ENCODE results near the gene CD44. TPM values are rescaled to one million over a fixed set of nuclear protein-coding genes. Genes with fewer than 3 reads are reported as not detected.

The CD44 gene
- total RNA-seq, 1 donor from 2014 or later = 489 TPM

DNA sequence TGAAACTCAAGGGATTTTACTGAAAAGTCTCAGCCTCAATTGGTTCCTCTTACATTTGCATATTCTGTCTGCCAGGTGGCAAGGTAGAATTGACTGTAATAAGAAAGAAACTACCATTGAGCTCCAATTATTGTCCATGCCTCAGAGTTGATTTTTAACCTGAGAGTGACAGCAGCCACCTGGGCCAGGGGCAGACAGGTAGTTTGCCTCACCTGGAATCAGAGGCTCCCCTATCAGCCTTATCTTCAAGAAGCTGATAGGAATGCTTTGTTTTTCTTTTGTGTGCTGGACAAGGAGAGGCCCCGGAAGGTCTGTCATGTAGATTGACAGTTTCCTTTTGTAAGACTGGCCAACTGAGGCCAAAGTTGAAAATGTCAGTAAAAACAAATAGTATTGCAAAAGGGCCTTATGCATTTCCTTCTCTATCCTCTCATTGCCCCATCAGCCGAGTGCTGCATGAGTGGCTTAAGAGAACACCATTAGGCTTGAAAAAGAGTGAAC is 34.1 kb downstream of the CD44 start:
- Mint-ChIP-seq H3K27me3 (no peaks in the 10 kb centered on the region), H3K9me3 (peaks cover 15% of the 10 kb centered on the region), H3K36me3 (ENCODE audit: low read depth) (peaks cover 76% of the 10 kb centered on the region), H3K4me1 (peaks cover 85% of the 10 kb centered on the region), H3K4me3 (peak overlapping the region; percentile 61), H3K27ac (peak overlapping the region; percentile 86)
- intact Hi-C loops (cut with micrococcal nuclease) = no loop called here
- no peak for DNase-seq

GRCh38 chr11:35173616-35174566 is 34.9 kb downstream of the CD44 start:
- H3K9me3 Mint-ChIP-seq = peaks cover 15% of the 10 kb centered on the region
- peak overlapping the region; percentile 57 for H3K4me3 Mint-ChIP-seq
- H3K27me3 Mint-ChIP-seq = no peaks in the 10 kb centered on the region
- intact Hi-C loops (cut with micrococcal nuclease) = no loop called here
- DNase-seq = no peak
- H3K36me3 Mint-ChIP-seq (ENCODE audit: low read depth) = peaks cover 76% of the 10 kb centered on the region
- H3K27ac Mint-ChIP-seq = peak overlapping the region; percentile 85
- H3K4me1 Mint-ChIP-seq = peaks cover 85% of the 10 kb centered on the region

GRCh38 chr11:35174666-35175065 is 35.7 kb downstream of the CD44 start:
- peaks cover 76% of the 10 kb centered on the region for H3K36me3 Mint-ChIP-seq (ENCODE audit: low read depth)
- intact Hi-C loops (cut with micrococcal nuclease) = loop anchor here (5.0 kb wide), 1 partner anchor 43 kb away; no protein-coding TSS in a partner anchor
- peak overlapping the region; percentile 57 for H3K4me3 Mint-ChIP-seq
- H3K9me3 Mint-ChIP-seq = peaks cover 12% of the 10 kb centered on the region
- peaks cover 85% of the 10 kb centered on the region for H3K4me1 Mint-ChIP-seq
- H3K27ac Mint-ChIP-seq = peak overlapping the region; percentile 85
- H3K27me3 Mint-ChIP-seq = no peaks in the 10 kb centered on the region
- peak; percentile 69 for DNase-seq

GRCh38 chr11:35177370-35177769 is 38.4 kb downstream of the CD44 start:
- peak; percentile 91 for DNase-seq
- Mint-ChIP-seq H3K27me3 (no peaks in the 10 kb centered on the region), H3K27ac (peak overlapping the region; percentile 89), H3K9me3 (peaks cover 4% of the 10 kb centered on the region), H3K36me3 (ENCODE audit: low read depth) (peaks cover 77% of the 10 kb centered on the region), H3K4me1 (peaks cover 80% of the 10 kb centered on the region), H3K4me3 (no peak overlapping the region)
- intact Hi-C loops (cut with micrococcal nuclease) = loop anchor here (1.0 to 5.0 kb wide), 7 partner anchors 12 to 165 kb away; no protein-coding TSS in a partner anchor

DNA sequence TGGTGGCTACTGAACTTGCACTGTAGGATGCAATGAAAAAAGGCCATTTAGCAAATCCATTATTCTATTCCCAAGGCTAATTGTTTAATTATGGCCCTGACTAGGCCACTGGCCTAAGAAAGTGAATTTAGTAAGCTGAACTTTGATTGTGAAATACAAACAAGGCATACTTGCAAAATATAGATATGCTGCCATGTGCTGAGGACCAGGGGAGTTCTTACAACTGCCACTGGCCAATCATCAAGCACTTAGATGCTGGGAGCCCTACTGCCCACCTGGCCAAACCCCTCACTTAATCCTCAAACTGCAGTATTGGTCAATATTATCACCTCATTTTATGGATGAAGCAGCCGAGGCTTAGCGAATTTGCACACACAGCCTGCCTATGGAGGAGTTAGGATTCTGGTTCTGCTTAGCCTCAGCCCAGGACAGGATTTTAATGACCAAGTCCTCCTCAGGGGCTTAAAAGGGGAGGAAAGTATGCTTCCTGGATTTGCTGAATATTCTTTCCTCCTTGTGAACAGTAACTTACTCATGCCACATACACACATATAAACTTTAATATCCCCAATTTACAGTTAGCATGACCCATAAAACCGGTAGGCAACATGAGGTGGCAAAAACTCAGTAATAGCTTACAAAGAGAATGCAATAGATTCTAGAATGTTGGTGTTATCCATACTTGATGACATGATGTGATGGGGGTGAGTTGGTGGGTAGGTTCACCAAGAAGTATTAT is 39.3 kb downstream of the CD44 start:
- intact Hi-C loops (cut with micrococcal nuclease) = loop anchor here (2.0 to 5.0 kb wide), 2 partner anchors 39 to 95 kb away; no protein-coding TSS in a partner anchor

GRCh38 chr11:35178873-35179272 is 39.9 kb downstream of the CD44 start:
- peaks cover 79% of the 10 kb centered on the region for H3K36me3 Mint-ChIP-seq (ENCODE audit: low read depth)
- DNase-seq = peak; percentile 61
- H3K27me3 Mint-ChIP-seq = no peaks in the 10 kb centered on the region
- H3K4me3 Mint-ChIP-seq = peak overlapping the region; percentile 58
- no peaks in the 10 kb centered on the region for H3K9me3 Mint-ChIP-seq
- peaks cover 81% of the 10 kb centered on the region for H3K4me1 Mint-ChIP-seq
- intact Hi-C loops (cut with micrococcal nuclease) = loop anchor here (2.0 to 5.0 kb wide), 2 partner anchors 38 to 94 kb away; no protein-coding TSS in a partner anchor
- peak overlapping the region; percentile 89 for H3K27ac Mint-ChIP-seq

More for the DNA sequence above, 39.3 kb downstream of the CD44 start:
- Mint-ChIP-seq H3K27ac (peak overlapping the region; percentile 89), H3K27me3 (no peaks in the 10 kb centered on the region), H3K4me1 (peaks cover 81% of the 10 kb centered on the region), H3K9me3 (no peaks in the 10 kb centered on the region), H3K36me3 (ENCODE audit: low read depth) (peaks cover 78% of the 10 kb centered on the region), H3K4me3 (peak overlapping the region; percentile 58)
- DNase-seq = no peak

GRCh38 chr11:35179466-35180135 is 40.6 kb downstream of the CD44 start:
- H3K4me3 Mint-ChIP-seq = peak overlapping the region; percentile 58
- H3K27me3 Mint-ChIP-seq = no peaks in the 10 kb centered on the region
- intact Hi-C loops (cut with micrococcal nuclease) = loop anchor here (2.0 to 5.0 kb wide), 2 partner anchors 38 to 93 kb away; no protein-coding TSS in a partner anchor
- H3K4me1 Mint-ChIP-seq = peaks cover 76% of the 10 kb centered on the region
- H3K27ac Mint-ChIP-seq = peak overlapping the region; percentile 89
- no peaks in the 10 kb centered on the region for H3K9me3 Mint-ChIP-seq
- peak; percentile 53 for DNase-seq
- H3K36me3 Mint-ChIP-seq (ENCODE audit: low read depth) = peaks cover 80% of the 10 kb centered on the region

GRCh38 chr11:35180317-35181233 is 41.6 kb downstream of the CD44 start:
- peaks cover 81% of the 10 kb centered on the region for H3K36me3 Mint-ChIP-seq (ENCODE audit: low read depth)
- peaks cover 73% of the 10 kb centered on the region for H3K4me1 Mint-ChIP-seq
- no peak overlapping the region for H3K27ac Mint-ChIP-seq
- no peaks in the 10 kb centered on the region for H3K9me3 Mint-ChIP-seq
- peak; percentile 54 for DNase-seq
- H3K4me3 Mint-ChIP-seq = peak overlapping the region; percentile 58
- no peaks in the 10 kb centered on the region for H3K27me3 Mint-ChIP-seq
- intact Hi-C loops (cut with micrococcal nuclease) = no loop called here

DNA sequence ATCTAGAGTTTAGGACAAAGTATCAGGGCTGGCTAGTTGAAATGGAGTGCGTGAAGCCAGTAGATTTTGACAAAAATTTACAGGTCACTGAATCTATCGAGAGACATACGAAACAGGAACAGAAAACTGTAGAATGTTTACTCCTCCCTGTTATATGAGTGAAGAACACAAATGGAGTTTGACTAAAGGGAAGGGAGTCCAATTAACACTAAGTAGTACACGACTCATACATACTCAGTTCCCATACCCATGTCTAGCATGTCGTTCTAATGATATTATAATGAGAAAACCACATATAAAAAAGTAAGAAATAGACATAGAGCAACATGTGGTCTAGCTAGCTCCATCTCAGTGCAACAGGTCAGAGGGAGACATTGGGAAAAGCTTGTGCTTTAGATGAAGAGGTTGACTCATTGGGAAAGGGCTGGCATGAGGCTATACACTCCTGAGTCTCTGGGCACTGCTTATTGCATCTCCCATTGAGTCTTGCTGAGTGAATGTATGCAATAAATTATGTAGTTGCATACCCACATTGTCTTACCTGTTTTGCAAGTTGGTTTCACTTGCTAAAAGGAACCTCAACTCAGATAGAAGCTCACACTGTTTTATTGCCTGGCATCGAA is 43.5 kb downstream of the CD44 start:
- H3K4me3 Mint-ChIP-seq = peak overlapping the region; percentile 21
- intact Hi-C loops (cut with micrococcal nuclease) = no loop called here
- H3K27ac Mint-ChIP-seq = peak overlapping the region; percentile 37
- H3K36me3 Mint-ChIP-seq (ENCODE audit: low read depth) = peaks cover 82% of the 10 kb centered on the region
- H3K27me3 Mint-ChIP-seq = no peaks in the 10 kb centered on the region
- H3K4me1 Mint-ChIP-seq = peaks cover 66% of the 10 kb centered on the region
- DNase-seq = peak; percentile 58
- H3K9me3 Mint-ChIP-seq = no peaks in the 10 kb centered on the region

DNA sequence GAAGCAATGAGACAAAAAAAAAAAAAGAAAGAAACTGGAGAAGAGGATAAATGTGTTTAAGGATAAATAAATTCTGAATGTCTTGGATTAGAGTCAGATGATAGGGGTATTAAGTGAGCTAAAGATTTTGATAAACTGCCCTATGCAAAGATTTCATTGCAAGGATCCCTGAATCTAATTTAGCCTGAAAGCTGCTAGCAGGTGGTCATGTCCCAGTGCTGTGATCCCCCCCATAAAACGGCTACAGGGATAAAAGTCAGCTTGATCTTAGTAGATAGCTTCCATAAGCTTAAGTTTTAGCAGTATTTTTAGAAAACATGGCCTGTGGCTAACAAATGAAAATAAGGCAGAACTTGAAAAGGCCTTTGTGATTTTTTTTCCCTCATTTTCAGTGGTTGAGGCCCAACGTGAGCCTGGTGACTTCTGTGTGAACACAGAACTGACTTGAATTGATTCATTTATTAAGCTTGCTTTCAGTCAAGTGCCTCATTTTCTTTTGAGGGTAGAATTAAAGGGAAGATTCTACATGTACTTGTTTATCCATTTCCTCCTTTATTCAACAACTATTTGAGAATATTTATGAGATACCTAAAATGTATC is 44.5 kb downstream of the CD44 start:
- H3K4me3 Mint-ChIP-seq = no peak overlapping the region
- DNase-seq = no peak
- H3K36me3 Mint-ChIP-seq (ENCODE audit: low read depth) = peaks cover 84% of the 10 kb centered on the region
- H3K27me3 Mint-ChIP-seq = no peaks in the 10 kb centered on the region
- intact Hi-C loops (cut with micrococcal nuclease) = no loop called here
- no peaks in the 10 kb centered on the region for H3K9me3 Mint-ChIP-seq
- H3K27ac Mint-ChIP-seq = peak overlapping the region; percentile 22
- peaks cover 62% of the 10 kb centered on the region for H3K4me1 Mint-ChIP-seq

GRCh38 chr11:35185696-35186095 is 46.7 kb downstream of the CD44 start:
- H3K4me3 Mint-ChIP-seq = no peak overlapping the region
- intact Hi-C loops (cut with micrococcal nuclease) = no loop called here
- H3K27ac Mint-ChIP-seq = peak overlapping the region; percentile 39
- peaks cover 58% of the 10 kb centered on the region for H3K4me1 Mint-ChIP-seq
- H3K9me3 Mint-ChIP-seq = no peaks in the 10 kb centered on the region
- peaks cover 81% of the 10 kb centered on the region for H3K36me3 Mint-ChIP-seq (ENCODE audit: low read depth)
- no peak for DNase-seq
- no peaks in the 10 kb centered on the region for H3K27me3 Mint-ChIP-seq

DNA sequence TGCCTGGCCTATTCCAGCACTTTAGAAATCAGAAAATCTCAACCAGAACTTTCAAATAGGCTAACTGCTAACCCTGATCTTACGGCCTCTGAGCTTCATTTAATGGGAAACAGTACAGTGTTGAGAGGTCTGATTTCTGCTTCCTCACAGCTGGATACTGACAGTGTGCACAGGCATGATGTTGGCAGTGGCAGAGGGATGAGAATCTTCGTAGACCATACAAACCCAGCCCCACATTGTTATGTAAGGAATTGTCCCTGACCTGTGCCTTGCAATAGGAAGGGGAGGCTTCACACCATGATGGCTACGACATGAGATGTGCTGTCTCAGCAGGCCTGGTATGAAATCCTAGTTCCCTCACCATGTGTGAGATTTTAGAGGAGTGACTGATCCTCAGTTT is 49.0 kb downstream of the CD44 start:
- intact Hi-C loops (cut with micrococcal nuclease) = no loop called here
- Mint-ChIP-seq H3K36me3 (ENCODE audit: low read depth) (peaks cover 85% of the 10 kb centered on the region), H3K4me3 (no peak overlapping the region), H3K9me3 (no peaks in the 10 kb centered on the region), H3K27me3 (no peaks in the 10 kb centered on the region), H3K4me1 (peaks cover 53% of the 10 kb centered on the region), H3K27ac (no peak overlapping the region)
- no peak for DNase-seq
